Activated T-helper 17 cell treated with anti-CD3 and anti-CD28 coated beads, Interleukin-2, amount 50 U/mL, for 72 hours (primary cell): ENCODE measurements around the gene ATG4C. TPM values are rescaled to one million over a fixed set of nuclear protein-coding genes. Genes with fewer than 3 reads are reported as not detected.
"Not testable (repeated sequence)": the region's sequence is repeated elsewhere in the genome, so short reads cannot be mapped to it uniquely, and the experiment has no call there.

Experiments
- ATAC-seq: fragments of 150-1000 bp; cut with Tn5 transposase; replicated peaks from 2 replicates; pipeline ENCODE4 v1.10.0; 2021; ENCODE audit warnings: mild to moderate bottlenecking, moderate library complexity
- H3K27ac Mint-ChIP-seq: one replicate; pipeline ENCODE4 v1.8.0; 2022; ENCODE audit warnings: mixed read lengths
- H3K27me3 Mint-ChIP-seq: one replicate; pipeline ENCODE4 v1.8.0; 2022; ENCODE audit warnings: mixed read lengths
- H3K36me3 Mint-ChIP-seq: one replicate; pipeline ENCODE4 v1.8.0; 2022; ENCODE audit warnings: low read depth, mild to moderate bottlenecking, mixed read lengths
- H3K4me1 Mint-ChIP-seq: one replicate; pipeline ENCODE4 v1.8.0; 2022; ENCODE audit warnings: mixed read lengths
- H3K4me3 Mint-ChIP-seq: one replicate; pipeline ENCODE4 v1.8.0; 2022; ENCODE audit warnings: mild to moderate bottlenecking, mixed read lengths
- H3K9me3 Mint-ChIP-seq: one replicate; pipeline ENCODE4 v1.8.0; 2022; ENCODE audit warnings: mixed read lengths
- total RNA-seq, 2 donors: library from RNA; stranded (reverse); gene quantifications; one replicate each; pipeline ENCODE4 v1.2.3, GENCODE V29; 2022

The ATG4C gene
- total RNA-seq, 2 donors from 2014 or later = 15.0 to 16.0 TPM

DNA sequence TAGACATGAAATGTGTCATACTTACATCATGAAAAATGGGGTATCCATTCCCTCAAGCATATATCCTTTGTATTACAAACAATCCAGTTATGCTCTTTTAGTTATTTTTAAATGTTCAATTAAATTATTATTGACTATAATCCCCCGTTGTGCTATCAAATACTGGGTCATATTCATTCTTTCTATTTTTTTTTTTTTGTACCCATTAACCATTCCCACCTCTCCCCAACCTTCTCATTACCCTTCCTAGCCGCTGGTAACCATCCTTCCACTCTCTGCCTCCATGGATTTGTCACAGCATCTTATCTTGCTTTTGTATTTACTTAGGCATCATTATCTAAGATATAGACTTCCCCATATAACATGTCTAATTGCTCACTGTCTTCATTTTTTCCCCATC, 15.8 kb downstream of the ATG4C start:
- Mint-ChIP-seq H3K27me3 (no peaks in the 10 kb centered on the region), H3K27ac (no peak overlapping the region), H3K4me3 (no peak overlapping the region), H3K9me3 (no peaks in the 10 kb centered on the region), H3K4me1 (peaks cover 12% of the 10 kb centered on the region), H3K36me3 (peaks cover 26% of the 10 kb centered on the region)
- no peak for ATAC-seq

DNA sequence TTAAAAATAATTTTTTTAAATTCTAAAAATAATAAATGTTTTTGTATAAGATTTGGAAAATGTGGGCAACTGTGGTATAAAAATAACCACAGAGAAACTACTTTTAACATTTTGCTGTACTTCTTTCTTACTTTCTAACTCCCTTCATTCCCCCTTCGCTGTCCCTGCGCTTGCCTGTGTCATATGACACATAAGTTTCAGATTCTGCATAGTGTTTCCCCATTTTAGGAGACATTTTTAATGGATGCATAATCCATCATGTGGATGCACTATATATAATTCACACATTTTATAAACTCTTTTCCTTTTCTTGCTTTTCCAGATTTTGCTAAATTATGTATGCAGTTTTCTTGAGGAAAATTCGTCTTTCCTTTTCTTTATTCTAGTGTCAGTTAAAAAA, 16.3 kb downstream of the ATG4C start:
- Mint-ChIP-seq H3K27ac (no peak overlapping the region), H3K4me1 (peaks cover 12% of the 10 kb centered on the region), H3K36me3 (peaks cover 26% of the 10 kb centered on the region), H3K27me3 (no peaks in the 10 kb centered on the region), H3K9me3 (no peaks in the 10 kb centered on the region), H3K4me3 (no peak overlapping the region)
- no peak for ATAC-seq

DNA sequence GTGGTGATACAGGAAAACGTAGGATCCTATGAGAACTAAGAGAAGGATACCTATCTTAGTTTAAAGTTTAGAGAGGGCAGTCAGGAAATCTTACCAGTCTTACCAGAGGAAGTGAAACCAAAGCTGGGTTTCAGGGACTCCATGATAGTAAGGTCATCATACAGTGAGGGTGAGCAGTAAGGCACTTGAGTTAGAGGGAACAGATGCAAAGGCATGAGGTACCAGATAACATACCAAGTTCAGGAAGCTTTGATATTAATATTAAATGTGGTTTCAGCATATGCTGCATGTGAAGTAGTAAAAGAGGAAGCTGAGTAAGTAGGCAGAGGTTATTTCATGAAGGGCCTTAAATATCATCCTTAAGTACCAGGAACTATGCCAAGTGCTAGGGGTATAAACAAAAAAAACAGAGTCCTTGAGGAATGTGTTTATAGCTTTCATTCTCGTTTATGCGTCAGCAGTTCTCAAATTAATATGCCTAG, 16.9 kb downstream of the ATG4C start:
- peaks cover 30% of the 10 kb centered on the region for H3K36me3 Mint-ChIP-seq
- H3K9me3 Mint-ChIP-seq = no peaks in the 10 kb centered on the region
- H3K4me1 Mint-ChIP-seq = peaks cover 12% of the 10 kb centered on the region
- H3K4me3 Mint-ChIP-seq = no peak overlapping the region
- ATAC-seq = peak; percentile 55
- no peak overlapping the region for H3K27ac Mint-ChIP-seq
- no peaks in the 10 kb centered on the region for H3K27me3 Mint-ChIP-seq

DNA sequence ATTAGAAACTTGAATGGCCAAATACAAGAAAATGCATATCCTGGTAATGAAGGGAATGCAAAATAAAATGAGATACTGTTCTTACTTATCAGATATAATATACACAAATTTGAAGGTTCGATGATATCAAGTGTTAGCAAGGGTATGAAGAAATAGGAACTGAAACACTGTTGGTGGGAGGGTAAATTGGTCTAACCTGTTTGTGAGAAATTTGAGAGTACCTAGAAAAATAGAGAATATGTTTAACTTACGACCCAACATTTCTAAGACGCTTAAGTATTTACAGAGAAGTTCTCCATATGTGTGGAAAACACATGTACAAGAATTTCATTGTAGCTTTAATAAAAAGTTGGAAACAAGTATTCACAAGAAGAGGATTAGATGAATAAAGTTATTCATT, 25.9 kb downstream of the ATG4C start:
- Mint-ChIP-seq H3K27ac (no peak overlapping the region), H3K36me3 (peaks cover 59% of the 10 kb centered on the region), H3K9me3 (no peaks in the 10 kb centered on the region), H3K27me3 (no peaks in the 10 kb centered on the region), H3K4me3 (no peak overlapping the region), H3K4me1 (no peaks in the 10 kb centered on the region)
- no peak for ATAC-seq

DNA sequence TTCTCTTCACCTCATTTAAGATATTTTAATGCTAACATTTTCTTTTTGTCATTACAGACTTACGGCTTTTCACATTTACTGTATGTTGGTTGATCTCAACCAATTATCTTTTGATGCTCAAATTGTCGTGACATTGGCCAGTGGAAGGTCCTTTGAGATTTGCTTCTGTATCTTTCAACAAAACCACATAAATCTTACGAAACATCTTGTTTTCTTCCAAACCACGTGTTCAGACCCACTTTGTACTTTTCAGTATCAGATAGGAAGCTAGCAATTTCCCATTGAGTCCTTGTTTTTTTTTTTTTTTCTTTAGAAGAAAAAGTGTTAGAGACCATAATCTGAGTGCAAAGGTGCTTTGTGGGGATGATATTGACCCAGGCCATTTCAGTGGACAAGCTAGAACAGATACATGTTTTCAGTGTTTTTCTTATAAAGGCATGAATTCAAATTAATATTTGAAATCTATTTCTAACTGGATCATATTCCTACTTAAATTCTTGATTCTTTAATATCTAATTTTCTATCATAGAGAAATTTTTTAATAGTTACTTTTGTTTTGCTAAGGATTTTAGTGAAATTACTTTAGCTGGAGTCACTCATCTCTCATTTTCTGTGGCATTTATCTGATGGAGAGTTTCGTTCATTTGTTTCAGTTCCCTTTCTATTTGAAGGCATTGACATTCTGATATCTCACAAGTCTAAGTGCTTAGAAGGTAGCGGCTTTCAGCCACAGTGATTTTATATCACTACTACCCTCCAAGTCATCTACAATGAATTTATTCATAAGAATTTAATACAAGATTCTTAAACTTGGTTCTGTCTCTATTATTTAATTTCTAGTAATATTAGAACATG, 26.7 kb downstream of the ATG4C start:
- Mint-ChIP-seq H3K27ac (no peak overlapping the region), H3K4me1 (no peaks in the 10 kb centered on the region), H3K27me3 (no peaks in the 10 kb centered on the region), H3K36me3 (peaks cover 57% of the 10 kb centered on the region), H3K9me3 (no peaks in the 10 kb centered on the region), H3K4me3 (no peak overlapping the region)
- no peak for ATAC-seq

DNA sequence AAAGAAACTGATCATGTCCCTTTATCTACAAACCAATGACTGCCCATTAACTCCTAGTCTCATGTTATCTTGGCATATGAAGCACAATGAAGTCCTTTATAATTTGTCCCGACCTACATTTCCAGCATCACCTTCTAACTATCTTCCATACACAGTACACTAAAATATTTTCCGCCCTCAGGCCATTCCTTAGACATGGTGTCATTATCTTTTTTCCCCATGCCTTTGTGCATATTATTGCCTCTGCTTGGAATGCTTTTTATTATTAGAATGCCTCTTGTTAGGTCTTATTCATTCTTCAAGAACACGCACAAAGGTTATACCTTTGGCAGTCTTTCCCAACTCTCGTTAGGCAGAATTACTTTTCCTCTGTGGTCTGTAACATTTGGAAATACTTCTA, 39.6 kb downstream of the ATG4C start:
- H3K36me3 Mint-ChIP-seq = peaks cover 29% of the 10 kb centered on the region
- no peaks in the 10 kb centered on the region for H3K27me3 Mint-ChIP-seq
- peaks cover 5% of the 10 kb centered on the region for H3K4me1 Mint-ChIP-seq
- H3K27ac Mint-ChIP-seq = no peak overlapping the region
- no peak for ATAC-seq
- H3K4me3 Mint-ChIP-seq = no peak overlapping the region
- H3K9me3 Mint-ChIP-seq = no peaks in the 10 kb centered on the region

DNA sequence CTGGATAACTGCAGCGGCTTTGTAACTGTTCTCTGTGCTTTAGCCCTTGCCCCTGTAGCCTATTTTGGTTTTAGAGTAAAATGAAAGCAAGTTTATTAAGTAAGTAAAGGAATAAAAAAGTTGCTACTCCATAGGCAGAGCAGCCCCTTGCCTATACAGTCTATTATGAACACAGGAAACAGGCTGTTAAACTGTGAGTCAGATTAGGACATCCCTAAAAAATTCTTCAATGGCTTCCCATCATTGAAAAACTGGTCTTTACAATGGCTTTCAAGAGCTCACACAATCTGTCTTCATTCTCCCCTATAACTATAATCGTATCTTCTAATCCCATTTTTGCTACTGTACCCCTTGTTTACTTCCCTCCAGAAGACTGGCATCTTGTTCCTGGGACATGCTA, 43.0 kb downstream of the ATG4C start:
- H3K36me3 Mint-ChIP-seq = peaks cover 20% of the 10 kb centered on the region
- H3K4me1 Mint-ChIP-seq = peaks cover 5% of the 10 kb centered on the region
- H3K27ac Mint-ChIP-seq = no peak overlapping the region
- H3K9me3 Mint-ChIP-seq = no peaks in the 10 kb centered on the region
- H3K27me3 Mint-ChIP-seq = no peaks in the 10 kb centered on the region
- ATAC-seq = no peak
- no peak overlapping the region for H3K4me3 Mint-ChIP-seq

DNA sequence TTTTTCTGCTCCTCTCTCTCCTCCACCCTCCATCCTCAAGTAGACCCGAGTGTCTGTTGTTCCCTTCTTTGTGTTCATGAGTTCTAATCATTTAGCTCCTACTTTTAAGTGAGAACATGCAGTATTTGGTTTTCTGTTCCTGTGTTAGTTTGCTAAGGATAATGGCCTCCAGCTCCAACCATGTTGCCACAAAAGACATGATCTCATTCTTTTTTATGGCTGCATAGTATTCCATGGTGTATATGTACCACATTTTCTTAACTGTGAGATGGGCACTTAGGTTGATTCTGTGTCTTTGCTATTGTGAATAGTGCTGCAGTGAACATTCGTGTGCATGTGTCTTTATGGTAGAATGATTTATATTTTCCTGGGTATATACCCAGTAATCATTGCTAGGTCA, 43.9 kb downstream of the ATG4C start:
- H3K27ac Mint-ChIP-seq, H3K9me3 Mint-ChIP-seq, H3K4me3 Mint-ChIP-seq, ATAC-seq, H3K27me3 Mint-ChIP-seq, H3K4me1 Mint-ChIP-seq: not testable (repeated sequence)
- peaks cover 27% of the 10 kb centered on the region for H3K36me3 Mint-ChIP-seq

DNA sequence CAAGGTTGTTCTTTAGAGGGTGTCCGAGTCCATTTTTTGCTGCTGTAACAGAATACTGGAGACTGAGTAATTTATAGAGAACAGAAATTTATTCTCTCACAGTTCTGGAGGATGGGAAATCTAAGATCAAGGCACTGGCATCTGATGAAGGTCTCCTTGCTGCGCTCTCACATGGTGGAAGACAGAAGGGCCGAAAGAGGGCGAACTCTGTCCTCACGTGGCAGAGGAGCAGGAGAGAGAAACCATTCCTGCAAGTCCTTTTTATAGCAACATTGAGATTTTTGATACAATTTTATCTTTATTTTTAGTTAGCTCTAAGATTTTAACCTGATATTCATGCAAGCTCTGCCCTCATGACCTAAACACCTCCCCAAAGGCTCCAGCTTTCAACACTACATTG, 48.3 kb downstream of the ATG4C start:
- no peaks in the 10 kb centered on the region for H3K9me3 Mint-ChIP-seq
- ATAC-seq = no peak
- peaks cover 31% of the 10 kb centered on the region for H3K36me3 Mint-ChIP-seq
- H3K4me3 Mint-ChIP-seq = no peak overlapping the region
- no peaks in the 10 kb centered on the region for H3K27me3 Mint-ChIP-seq
- H3K27ac Mint-ChIP-seq = no peak overlapping the region
- no peaks in the 10 kb centered on the region for H3K4me1 Mint-ChIP-seq

DNA sequence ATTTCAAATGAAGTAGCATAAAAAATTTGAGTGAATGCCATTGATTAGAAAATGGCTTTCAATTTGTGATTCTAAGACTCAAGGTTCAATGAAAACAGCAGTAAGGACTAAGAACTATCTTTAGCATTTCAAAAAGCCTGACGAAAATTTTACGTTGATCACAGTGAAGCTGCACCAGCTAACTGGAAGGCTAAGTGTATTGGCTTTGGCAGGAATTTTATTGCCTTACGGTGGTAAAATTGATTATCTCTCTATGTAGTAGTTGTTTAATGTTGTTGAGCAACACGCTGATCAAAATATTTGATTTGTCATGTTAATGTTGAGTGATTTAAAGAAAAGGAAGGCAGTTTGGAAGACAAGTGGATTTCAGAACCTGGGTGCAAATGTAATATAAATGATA, 49.6 kb downstream of the ATG4C start:
- Mint-ChIP-seq H3K27ac (no peak overlapping the region), H3K27me3 (no peaks in the 10 kb centered on the region), H3K4me3 (no peak overlapping the region), H3K4me1 (no peaks in the 10 kb centered on the region), H3K36me3 (peaks cover 31% of the 10 kb centered on the region), H3K9me3 (no peaks in the 10 kb centered on the region)
- no peak for ATAC-seq

DNA sequence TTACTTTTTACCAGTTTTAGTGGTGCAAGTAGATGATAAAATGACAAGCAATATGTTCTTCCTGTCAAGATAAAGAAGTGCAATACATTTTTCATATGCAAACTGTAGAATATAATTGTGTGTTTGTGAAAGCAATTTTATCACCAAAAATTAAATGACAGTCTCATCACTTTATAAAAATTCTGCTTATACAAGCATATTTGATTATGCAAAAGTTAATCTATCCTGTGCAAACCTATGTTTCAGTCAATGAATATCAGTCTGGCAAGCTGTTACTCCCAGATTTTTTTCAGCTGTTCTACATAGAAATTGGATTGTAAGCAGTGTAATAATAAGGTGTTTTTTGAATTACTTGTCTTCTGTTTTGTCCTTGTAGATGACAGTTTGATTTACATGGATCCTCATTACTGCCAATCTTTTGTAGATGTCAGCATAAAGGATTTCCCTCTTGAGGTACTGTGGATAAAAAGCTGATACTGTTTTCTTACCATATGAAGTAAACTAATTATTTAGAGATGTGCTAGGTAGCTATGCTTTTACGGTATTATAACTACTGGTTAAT, 50.5 kb downstream of the ATG4C start:
- ATAC-seq = no peak
- H3K9me3 Mint-ChIP-seq = no peaks in the 10 kb centered on the region
- H3K36me3 Mint-ChIP-seq = peaks cover 31% of the 10 kb centered on the region
- no peak overlapping the region for H3K4me3 Mint-ChIP-seq
- H3K27me3 Mint-ChIP-seq = no peaks in the 10 kb centered on the region
- no peak overlapping the region for H3K27ac Mint-ChIP-seq
- no peaks in the 10 kb centered on the region for H3K4me1 Mint-ChIP-seq

DNA sequence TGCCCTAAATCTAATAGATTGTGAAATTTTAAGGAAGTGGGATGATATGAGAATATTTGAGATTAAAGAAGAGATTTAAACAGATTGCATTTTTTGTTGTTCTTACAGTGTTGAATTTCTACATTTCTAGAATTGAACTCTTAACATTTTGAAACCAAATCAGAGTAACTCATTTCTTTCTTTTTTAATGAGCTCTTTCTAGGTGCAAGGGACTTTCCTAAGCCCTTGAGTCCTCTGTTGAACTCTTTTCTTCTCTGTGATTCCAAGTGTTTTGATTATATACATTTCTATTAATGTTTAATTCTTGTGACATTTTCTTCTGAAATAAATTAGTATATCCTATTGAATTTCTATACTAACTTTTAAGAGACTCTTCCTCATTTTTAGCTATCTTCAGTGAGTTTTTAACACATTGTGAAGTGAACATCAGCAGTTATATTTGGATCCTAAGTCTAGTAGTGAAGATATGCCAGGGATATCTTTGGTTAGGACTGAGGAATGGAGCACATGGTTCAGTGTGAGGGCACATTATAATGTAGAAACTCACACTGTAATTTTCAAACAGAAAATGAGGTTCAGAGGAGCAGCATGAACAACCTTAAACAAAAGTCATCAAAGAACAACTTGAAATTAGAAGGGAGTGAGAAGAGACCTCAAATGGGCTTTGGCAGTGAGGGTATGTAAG, 53.1 kb downstream of the ATG4C start:
- Mint-ChIP-seq H3K27ac (no peak overlapping the region), H3K27me3 (no peaks in the 10 kb centered on the region), H3K9me3 (no peaks in the 10 kb centered on the region), H3K36me3 (peaks cover 19% of the 10 kb centered on the region), H3K4me3 (no peak overlapping the region), H3K4me1 (no peaks in the 10 kb centered on the region)
- no peak for ATAC-seq

DNA sequence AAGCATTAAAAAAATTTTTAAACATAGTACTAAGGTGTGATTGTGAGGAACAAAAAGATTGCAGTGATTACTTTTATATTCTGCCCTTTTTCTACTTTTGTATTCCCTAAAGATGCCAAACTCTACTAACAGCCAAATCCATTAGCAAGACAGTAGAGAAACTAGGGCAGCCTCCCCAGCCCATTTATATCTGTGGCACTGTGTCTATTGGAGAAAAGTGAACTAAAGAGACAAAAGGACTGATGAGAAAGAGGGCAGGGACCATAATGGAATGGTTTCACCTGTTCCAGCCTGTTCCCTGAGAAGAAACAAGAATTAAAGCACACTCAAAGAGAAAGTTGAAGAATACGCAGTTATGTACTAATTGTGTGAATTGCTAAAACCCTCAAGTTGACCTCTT, 56.6 kb downstream of the ATG4C start:
- Mint-ChIP-seq H3K27ac (no peak overlapping the region), H3K9me3 (no peaks in the 10 kb centered on the region), H3K27me3 (no peaks in the 10 kb centered on the region), H3K4me3 (no peak overlapping the region), H3K4me1 (no peaks in the 10 kb centered on the region), H3K36me3 (peaks cover 7% of the 10 kb centered on the region)
- no peak for ATAC-seq

DNA sequence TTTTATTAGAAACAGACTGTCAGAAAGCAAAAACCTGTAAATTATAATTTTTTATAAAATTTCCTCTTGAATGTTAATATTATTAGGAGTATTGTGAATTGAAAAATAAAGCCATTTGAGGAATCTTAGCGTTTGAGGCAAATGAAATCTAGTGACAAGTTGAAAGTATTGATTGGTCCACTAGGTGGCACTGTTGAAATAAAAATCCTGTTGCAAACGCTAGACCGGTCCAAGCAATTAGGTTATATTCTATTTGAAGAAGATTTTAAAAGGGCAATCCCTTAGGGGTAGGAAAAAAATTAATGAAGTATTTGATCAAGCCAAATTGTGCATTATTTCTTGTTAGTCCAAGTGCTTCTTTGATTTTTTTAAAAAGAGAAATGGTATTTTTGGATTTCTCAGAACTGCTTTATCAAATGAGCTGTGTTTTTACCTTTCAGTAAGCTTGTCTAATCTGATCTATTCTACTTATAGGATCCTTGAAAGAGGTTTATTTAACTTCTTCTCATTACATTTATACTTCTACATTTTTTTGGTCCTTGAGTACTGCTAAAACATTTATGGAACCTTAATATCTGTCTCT, 57.7 kb downstream of the ATG4C start:
- ATAC-seq = peak; percentile 59
- H3K4me1 Mint-ChIP-seq = no peaks in the 10 kb centered on the region
- no peak overlapping the region for H3K27ac Mint-ChIP-seq
- H3K36me3 Mint-ChIP-seq = peaks cover 7% of the 10 kb centered on the region
- no peak overlapping the region for H3K4me3 Mint-ChIP-seq
- no peaks in the 10 kb centered on the region for H3K27me3 Mint-ChIP-seq
- no peaks in the 10 kb centered on the region for H3K9me3 Mint-ChIP-seq

DNA sequence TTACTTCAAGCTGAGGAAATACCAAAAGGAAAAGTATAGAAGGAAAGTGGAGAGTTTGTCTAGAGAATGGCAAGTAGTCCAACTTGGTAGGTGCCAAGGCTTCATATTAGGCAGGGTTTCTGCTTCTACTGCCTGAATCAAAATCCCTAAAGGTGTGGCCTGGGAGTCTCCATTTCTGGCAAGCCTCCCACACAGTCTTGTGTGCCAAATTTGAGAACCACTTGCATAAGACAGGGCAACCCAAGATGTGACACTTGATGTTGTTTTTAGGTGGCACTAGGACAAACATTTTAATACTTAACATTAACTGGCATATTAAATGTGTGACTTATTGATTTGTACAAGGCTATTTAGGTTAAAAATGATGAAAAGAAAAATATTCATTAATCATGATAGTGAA, 60.1 kb downstream of the ATG4C start:
- no peak overlapping the region for H3K27ac Mint-ChIP-seq
- no peak overlapping the region for H3K4me3 Mint-ChIP-seq
- no peaks in the 10 kb centered on the region for H3K9me3 Mint-ChIP-seq
- no peaks in the 10 kb centered on the region for H3K4me1 Mint-ChIP-seq
- peaks cover 7% of the 10 kb centered on the region for H3K36me3 Mint-ChIP-seq
- H3K27me3 Mint-ChIP-seq = no peaks in the 10 kb centered on the region
- ATAC-seq = no peak
